ENCODE measurements around the gene TPPP2. TPM values are rescaled to one million over a fixed set of nuclear protein-coding genes. Genes with fewer than 3 reads are reported as not detected.

Gene TPPP2
- total and polyA plus RNA-seq, 2 of the 4 experiments (the other 2 are of a cell fraction) = not detected

- TF ChIP-seq CHD1 (IDR thresholded peaks at IDR 0.05; ENCODE audit: low read depth, low read length) (no peak), USF2 (IDR thresholded peaks at IDR 0.05; ENCODE audit: low read depth, low read length) (no peak), RFX5 (IDR thresholded peaks at IDR 0.05; ENCODE audit: low read depth, low read length) (no peak), RAD21 (IDR thresholded peaks at IDR 0.05; ENCODE audit: low read length) (no peak), MAZ (IDR thresholded peaks at IDR 0.05; ENCODE audit: borderline replicate concordance, low read depth, low read length) (no peak), POLR2A (IDR thresholded peaks at IDR 0.05; ENCODE audit: low read depth, low read length) (no peak), BHLHE40 (IDR thresholded peaks at IDR 0.05; ENCODE audit: low read depth, low read length) (no peak; the same call in 1 of the 2 replicates), NFE2L2 (IDR thresholded peaks at IDR 0.05; ENCODE audit: low read depth, low read length) (peak; percentile 43; the same call in 1 of the 2 replicates), MXI1 (IDR thresholded peaks at IDR 0.05; ENCODE audit: borderline replicate concordance, low read depth, low read length) (no peak), MAFK (IDR thresholded peaks at IDR 0.05; ENCODE audit: low read depth, low read length) (peak; percentile 76), FOS (IDR thresholded peaks at IDR 0.05; ENCODE audit: low read depth, low read length) (peak; percentile 96), RCOR1 (IDR thresholded peaks at IDR 0.05; ENCODE audit: insufficient replicate concordance, low read length) (no peak), CEBPB (IDR thresholded peaks at IDR 0.05; ENCODE audit: low read depth, low read length) (peak; percentile 68; the same call in 1 of the 2 replicates), ELK1 (IDR thresholded peaks at IDR 0.05; ENCODE audit: borderline replicate concordance, low read depth, low read length) (no peak)
- TF ChIP-seq, protein P1, sequence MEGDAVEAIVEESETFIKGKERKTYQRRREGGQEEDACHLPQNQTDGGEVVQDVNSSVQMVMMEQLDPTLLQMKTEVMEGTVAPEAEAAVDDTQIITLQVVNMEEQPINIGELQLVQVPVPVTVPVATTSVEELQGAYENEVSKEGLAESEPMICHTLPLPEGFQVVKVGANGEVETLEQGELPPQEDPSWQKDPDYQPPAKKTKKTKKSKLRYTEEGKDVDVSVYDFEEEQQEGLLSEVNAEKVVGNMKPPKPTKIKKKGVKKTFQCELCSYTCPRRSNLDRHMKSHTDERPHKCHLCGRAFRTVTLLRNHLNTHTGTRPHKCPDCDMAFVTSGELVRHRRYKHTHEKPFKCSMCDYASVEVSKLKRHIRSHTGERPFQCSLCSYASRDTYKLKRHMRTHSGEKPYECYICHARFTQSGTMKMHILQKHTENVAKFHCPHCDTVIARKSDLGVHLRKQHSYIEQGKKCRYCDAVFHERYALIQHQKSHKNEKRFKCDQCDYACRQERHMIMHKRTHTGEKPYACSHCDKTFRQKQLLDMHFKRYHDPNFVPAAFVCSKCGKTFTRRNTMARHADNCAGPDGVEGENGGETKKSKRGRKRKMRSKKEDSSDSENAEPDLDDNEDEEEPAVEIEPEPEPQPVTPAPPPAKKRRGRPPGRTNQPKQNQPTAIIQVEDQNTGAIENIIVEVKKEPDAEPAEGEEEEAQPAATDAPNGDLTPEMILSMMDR (conservative IDR thresholded peaks at IDR 0.05; ENCODE audit: low read depth, low read length) = no peak
- Histone ChIP-seq H3K27ac (ENCODE audit: insufficient read depth, low read length) (peak overlapping the region; percentile 61; the same call in 1 of the 2 replicates), H3K9ac (ENCODE audit: low read depth, low read length) (no peak overlapping the region), H2BK15ac (ENCODE audit: low read depth, low read length) (0 out of 3 replicates have a peak overlapping the region, but pooled peaks have one; percentile 22), H3K18ac (ENCODE audit: low read depth, low read length) (peak overlapping the region; percentile 37; the same call in 1 of the 2 replicates), H2BK120ac (ENCODE audit: low read depth, low read length) (0 out of 2 replicates have a peak overlapping the region, but pooled peaks have one; percentile 12), H3K79me1 (ENCODE audit: low read depth in 1 of 2, low read length in 2 of 2) (peaks cover 6 to 20% of the 10 kb centered on the region in 2 experiments), H4K20me1 (ENCODE audit: insufficient read depth, low read length) (no peaks in the 10 kb centered on the region), H2AK5ac (ENCODE audit: low read depth, low read length) (no peak overlapping the region), H3K4ac (ENCODE audit: low read depth, low read length) (no peak overlapping the region), H3K56ac (ENCODE audit: extremely low read depth, insufficient read depth, low read length) (no peak overlapping the region), H3K14ac (replicated peaks; ENCODE audit: low read depth, low read length) (no peak overlapping the region), H2BK20ac (ENCODE audit: low read depth, low read length) (no peak overlapping the region), H2AFZ (replicated peaks; ENCODE audit: low read length, poor library complexity) (no peak overlapping the region), H3K36me3 (ENCODE audit: control insufficient read depth, insufficient read depth, low read length) (peaks cover under 1% of the 10 kb centered on the region; the same call in 1 of the 2 replicates), H4K8ac (ENCODE audit: low read depth in 2 of 2, low read length in 2 of 2) (peak overlapping the region in 1 of 2 experiments; percentile 27; a peak in 1 of 4 replicates), H2AK9ac (replicated peaks; ENCODE audit: low read depth, low read length, poor library complexity) (no peak overlapping the region), H3K9me1 (ENCODE audit: insufficient read depth, low read length) (peaks cover 16% of the 10 kb centered on the region), H3K4me3 (ENCODE audit: insufficient read depth, low read depth, low read length) (no peak overlapping the region), H3K27me3 (ENCODE audit: control insufficient read depth, insufficient read depth, low read length) (peaks cover 2% of the 10 kb centered on the region; the same call in 1 of the 2 replicates), H3K4me2 (ENCODE audit: low read depth, low read length) (peak overlapping the region; percentile 20; the same call in 1 of the 2 replicates), H3K4me1 (ENCODE audit: control insufficient read depth, insufficient read depth, low read length) (peaks cover 8% of the 10 kb centered on the region), H4K5ac (ENCODE audit: low read depth, low read length) (peak overlapping the region; percentile 32; the same call in 1 of the 2 replicates), H3K23ac (ENCODE audit: low read depth, low read length) (no peak overlapping the region), H3K9me3 (ENCODE audit: control insufficient read depth, insufficient read depth, low read length) (no peaks in the 10 kb centered on the region), H2BK5ac (ENCODE audit: low read depth, low read length, poor library complexity, severe bottlenecking) (peak overlapping the region; percentile 43), H4K91ac (ENCODE audit: insufficient read depth, low read depth, low read length) (no peak overlapping the region)
- CTCF ChIA-PET = interaction anchor here (1.3 kb wide), 1 partner anchor 106 kb away, joined by 3 read pairs; no protein-coding TSS in a partner anchor
- no TSS peak for BruUV-seq (replicated peaks)
- POLR2A ChIA-PET (ENCODE audit: unreplicated experiment) = no interaction called here
- no CpG with 5 or more reads among the region's 2 CpGs for WGBS, 2 experiments (ENCODE audit: extremely low coverage in 2 of 2, insufficient read length in 1 of 2)
- dilution Hi-C loops (cut with HindIII; ENCODE audit: low sequenced_read_pairs, unreplicated experiment) (no loop called here), in situ Hi-C loops (cut with MboI; ENCODE audit: low sequenced_read_pairs) (loop anchor here (25.0 kb wide), 1 partner anchor 650 kb away; the partner anchor contains the start of genes CCNB1IP1 and PARP2), intact Hi-C loops (cut with micrococcal nuclease) (no loop called here)
- DNase-seq = peak; percentile 96
- peak; percentile 61 for ATAC-seq (ENCODE audit: low read depth)
These were observed 43.2 kb upstream of the TPPP2 start for GRCh38 chr14:20986811-20987210.

All from IMR-90 (cell line).